ENCODE data around the gene TMEM208.

GRCh38 chr16:67204076-67204475, 22.9 kb upstream of the TMEM208 start:
- TF ChIP-seq CTCF (IDR thresholded peaks at IDR 0.05) (no peak), POLR2A (IDR thresholded peaks at IDR 0.05) (no peak), EP300 (IDR thresholded peaks at IDR 0.05) (no peak)
